ENCODE data around the gene NFIX. TPM values are rescaled to one million over a fixed set of nuclear protein-coding genes. Genes with fewer than 3 reads are reported as not detected.
A peak's percentile ranks its signal among the peaks of the same experiment; 100 is the strongest.

Gene NFIX
- total and polyA plus RNA-seq, 2 of the 13 experiments (the other 11 are each of a cell fraction or from before 2014, with no cell fraction given): 3.4 to 5.4 TPM

- TF ChIP-seq, protein P1, sequence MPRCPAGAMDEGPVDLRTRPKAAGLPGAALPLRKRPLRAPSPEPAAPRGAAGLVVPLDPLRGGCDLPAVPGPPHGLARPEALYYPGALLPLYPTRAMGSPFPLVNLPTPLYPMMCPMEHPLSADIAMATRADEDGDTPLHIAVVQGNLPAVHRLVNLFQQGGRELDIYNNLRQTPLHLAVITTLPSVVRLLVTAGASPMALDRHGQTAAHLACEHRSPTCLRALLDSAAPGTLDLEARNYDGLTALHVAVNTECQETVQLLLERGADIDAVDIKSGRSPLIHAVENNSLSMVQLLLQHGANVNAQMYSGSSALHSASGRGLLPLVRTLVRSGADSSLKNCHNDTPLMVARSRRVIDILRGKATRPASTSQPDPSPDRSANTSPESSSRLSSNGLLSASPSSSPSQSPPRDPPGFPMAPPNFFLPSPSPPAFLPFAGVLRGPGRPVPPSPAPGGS (CRISPR knock-in tag; IDR thresholded peaks at IDR 0.05): no peak
- TF ChIP-seq ARHGAP35 (CRISPR knock-in tag; IDR thresholded peaks at IDR 0.05; ENCODE audit: borderline replicate concordance) (no peak), NCOA2 (CRISPR knock-in tag; IDR thresholded peaks at IDR 0.05) (peak; percentile 21; the same call in 1 of the 2 replicates), ZNF776 (CRISPR knock-in tag; IDR thresholded peaks at IDR 0.05) (no peak), ATF1 (CRISPR knock-in tag; IDR thresholded peaks at IDR 0.05) (no peak), ZNF782 (CRISPR knock-in tag; IDR thresholded peaks at IDR 0.05; ENCODE audit: borderline replicate concordance) (no peak), ZNF543 (CRISPR knock-in tag; IDR thresholded peaks at IDR 0.05) (no peak), ZNF124 (CRISPR knock-in tag; IDR thresholded peaks at IDR 0.05) (no peak), SMARCE1 (IDR thresholded peaks at IDR 0.05; ENCODE audit: borderline replicate concordance) (no peak), JARID2 (CRISPR knock-in tag; IDR thresholded peaks at IDR 0.05; ENCODE audit: insufficient replicate concordance) (no peak), ZNF331 (CRISPR knock-in tag; IDR thresholded peaks at IDR 0.05) (0 out of 2 replicates have a peak, but pooled peaks have one; percentile 38), ZNF160 (CRISPR knock-in tag; IDR thresholded peaks at IDR 0.05) (no peak), HNRNPUL1 (IDR thresholded peaks at IDR 0.05; ENCODE audit: low read depth, low read length) (no peak), JUN (CRISPR knock-in tag; IDR thresholded peaks at IDR 0.05) (no peak), ZFP90 (CRISPR knock-in tag; IDR thresholded peaks at IDR 0.05; ENCODE audit: borderline replicate concordance) (no peak)
- TF ChIP-seq, protein P2, sequence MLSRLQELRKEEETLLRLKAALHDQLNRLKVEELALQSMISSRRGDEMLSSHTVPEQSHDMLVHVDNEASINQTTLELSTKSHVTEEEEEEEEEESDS (CRISPR knock-in tag; IDR thresholded peaks at IDR 0.05; ENCODE audit: borderline replicate concordance): no peak
- TF ChIP-seq, protein P3, sequence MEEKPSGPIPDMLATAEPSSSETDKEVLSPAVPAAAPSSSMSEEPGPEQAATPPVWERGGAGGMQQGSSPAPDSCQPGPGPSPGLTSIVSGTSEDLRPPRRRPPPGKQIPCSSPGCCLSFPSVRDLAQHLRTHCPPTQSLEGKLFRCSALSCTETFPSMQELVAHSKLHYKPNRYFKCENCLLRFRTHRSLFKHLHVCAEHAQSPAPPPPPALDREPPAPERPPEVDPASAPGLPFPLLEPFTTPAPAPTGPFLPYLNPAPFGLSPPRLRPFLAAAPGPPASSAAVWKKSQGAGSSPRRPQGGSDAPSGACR (CRISPR knock-in tag; IDR thresholded peaks at IDR 0.05): no peak
- TF ChIP-seq, protein P4, sequence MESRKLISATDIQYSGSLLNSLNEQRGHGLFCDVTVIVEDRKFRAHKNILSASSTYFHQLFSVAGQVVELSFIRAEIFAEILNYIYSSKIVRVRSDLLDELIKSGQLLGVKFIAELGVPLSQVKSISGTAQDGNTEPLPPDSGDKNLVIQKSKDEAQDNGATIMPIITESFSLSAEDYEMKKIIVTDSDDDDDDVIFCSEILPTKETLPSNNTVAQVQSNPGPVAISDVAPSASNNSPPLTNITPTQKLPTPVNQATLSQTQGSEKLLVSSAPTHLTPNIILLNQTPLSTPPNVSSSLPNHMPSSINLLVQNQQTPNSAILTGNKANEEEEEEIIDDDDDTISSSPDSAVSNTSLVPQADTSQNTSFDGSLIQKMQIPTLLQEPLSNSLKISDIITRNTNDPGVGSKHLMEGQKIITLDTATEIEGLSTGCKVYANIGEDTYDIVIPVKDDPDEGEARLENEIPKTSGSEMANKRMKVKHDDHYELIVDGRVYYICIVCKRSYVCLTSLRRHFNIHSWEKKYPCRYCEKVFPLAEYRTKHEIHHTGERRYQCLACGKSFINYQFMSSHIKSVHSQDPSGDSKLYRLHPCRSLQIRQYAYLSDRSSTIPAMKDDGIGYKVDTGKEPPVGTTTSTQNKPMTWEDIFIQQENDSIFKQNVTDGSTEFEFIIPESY (CRISPR knock-in tag; IDR thresholded peaks at IDR 0.05): peak; percentile 63; the same call in 1 of the 2 replicates
- TF ChIP-seq, protein P5, sequence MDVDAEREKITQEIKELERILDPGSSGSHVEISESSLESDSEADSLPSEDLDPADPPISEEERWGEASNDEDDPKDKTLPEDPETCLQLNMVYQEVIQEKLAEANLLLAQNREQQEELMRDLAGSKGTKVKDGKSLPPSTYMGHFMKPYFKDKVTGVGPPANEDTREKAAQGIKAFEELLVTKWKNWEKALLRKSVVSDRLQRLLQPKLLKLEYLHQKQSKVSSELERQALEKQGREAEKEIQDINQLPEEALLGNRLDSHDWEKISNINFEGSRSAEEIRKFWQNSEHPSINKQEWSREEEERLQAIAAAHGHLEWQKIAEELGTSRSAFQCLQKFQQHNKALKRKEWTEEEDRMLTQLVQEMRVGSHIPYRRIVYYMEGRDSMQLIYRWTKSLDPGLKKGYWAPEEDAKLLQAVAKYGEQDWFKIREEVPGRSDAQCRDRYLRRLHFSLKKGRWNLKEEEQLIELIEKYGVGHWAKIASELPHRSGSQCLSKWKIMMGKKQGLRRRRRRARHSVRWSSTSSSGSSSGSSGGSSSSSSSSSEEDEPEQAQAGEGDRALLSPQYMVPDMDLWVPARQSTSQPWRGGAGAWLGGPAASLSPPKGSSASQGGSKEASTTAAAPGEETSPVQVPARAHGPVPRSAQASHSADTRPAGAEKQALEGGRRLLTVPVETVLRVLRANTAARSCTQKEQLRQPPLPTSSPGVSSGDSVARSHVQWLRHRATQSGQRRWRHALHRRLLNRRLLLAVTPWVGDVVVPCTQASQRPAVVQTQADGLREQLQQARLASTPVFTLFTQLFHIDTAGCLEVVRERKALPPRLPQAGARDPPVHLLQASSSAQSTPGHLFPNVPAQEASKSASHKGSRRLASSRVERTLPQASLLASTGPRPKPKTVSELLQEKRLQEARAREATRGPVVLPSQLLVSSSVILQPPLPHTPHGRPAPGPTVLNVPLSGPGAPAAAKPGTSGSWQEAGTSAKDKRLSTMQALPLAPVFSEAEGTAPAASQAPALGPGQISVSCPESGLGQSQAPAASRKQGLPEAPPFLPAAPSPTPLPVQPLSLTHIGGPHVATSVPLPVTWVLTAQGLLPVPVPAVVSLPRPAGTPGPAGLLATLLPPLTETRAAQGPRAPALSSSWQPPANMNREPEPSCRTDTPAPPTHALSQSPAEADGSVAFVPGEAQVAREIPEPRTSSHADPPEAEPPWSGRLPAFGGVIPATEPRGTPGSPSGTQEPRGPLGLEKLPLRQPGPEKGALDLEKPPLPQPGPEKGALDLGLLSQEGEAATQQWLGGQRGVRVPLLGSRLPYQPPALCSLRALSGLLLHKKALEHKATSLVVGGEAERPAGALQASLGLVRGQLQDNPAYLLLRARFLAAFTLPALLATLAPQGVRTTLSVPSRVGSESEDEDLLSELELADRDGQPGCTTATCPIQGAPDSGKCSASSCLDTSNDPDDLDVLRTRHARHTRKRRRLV (CRISPR knock-in tag; IDR thresholded peaks at IDR 0.05): no peak
Measured at GRCh38 chr19:12983542-12984142, 11.6 kb upstream of the NFIX start (continued).
